ENCODE measurements around the gene TSPAN9. TPM values are rescaled to one million over a fixed set of nuclear protein-coding genes. Genes with fewer than 3 reads are reported as not detected.

TSPAN9 gene
- total RNA-seq, 1 donor from 2014 or later: 20.5 TPM

DNA sequence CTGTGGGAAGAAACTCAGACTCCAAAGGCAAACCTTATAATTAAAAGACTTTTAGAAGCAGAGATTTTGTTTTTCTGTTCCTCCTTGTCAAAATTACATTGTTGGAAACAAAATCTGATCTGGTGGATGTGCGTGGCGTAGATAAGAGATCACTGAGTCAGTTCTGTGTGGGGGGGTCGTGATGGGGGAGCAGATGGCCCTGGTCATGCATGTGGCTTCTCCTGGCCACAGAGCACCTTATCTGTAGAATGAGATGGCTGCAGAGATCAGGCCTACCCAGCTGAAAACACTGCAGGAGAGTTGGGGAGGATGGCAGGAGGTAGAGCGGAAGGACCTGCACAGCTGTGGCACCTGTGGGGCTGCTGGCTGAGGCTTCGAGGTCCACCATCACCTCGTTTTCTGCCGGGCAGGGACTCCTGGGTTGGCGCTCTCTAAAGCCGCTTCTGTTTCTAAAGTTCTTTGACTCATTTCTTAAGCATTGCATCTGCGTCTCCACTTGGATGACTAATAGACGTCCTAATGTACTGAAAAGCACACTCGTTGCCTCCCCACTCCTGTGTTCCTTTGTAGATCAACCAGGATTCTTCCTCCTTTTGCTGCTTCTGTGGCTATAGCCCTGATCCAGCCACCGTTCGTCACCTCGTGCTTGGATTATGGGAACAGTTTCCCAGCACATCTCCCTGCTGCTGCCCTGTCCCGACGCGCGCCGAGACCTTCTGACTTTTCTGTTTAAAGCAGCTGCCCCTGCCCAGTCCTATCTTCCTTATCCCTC, 93.4 kb downstream of the TSPAN9 start:
- DNase-seq (ENCODE audit: low read depth): peak; percentile 64
- no peak overlapping the region for H3K4me3 ChIP-seq (ENCODE audit: low read depth, low read length)
- TF ChIP-seq, protein P1, sequence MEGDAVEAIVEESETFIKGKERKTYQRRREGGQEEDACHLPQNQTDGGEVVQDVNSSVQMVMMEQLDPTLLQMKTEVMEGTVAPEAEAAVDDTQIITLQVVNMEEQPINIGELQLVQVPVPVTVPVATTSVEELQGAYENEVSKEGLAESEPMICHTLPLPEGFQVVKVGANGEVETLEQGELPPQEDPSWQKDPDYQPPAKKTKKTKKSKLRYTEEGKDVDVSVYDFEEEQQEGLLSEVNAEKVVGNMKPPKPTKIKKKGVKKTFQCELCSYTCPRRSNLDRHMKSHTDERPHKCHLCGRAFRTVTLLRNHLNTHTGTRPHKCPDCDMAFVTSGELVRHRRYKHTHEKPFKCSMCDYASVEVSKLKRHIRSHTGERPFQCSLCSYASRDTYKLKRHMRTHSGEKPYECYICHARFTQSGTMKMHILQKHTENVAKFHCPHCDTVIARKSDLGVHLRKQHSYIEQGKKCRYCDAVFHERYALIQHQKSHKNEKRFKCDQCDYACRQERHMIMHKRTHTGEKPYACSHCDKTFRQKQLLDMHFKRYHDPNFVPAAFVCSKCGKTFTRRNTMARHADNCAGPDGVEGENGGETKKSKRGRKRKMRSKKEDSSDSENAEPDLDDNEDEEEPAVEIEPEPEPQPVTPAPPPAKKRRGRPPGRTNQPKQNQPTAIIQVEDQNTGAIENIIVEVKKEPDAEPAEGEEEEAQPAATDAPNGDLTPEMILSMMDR (conservative IDR thresholded peaks at IDR 0.05; ENCODE audit: low read depth, low read length): no peak

DNA sequence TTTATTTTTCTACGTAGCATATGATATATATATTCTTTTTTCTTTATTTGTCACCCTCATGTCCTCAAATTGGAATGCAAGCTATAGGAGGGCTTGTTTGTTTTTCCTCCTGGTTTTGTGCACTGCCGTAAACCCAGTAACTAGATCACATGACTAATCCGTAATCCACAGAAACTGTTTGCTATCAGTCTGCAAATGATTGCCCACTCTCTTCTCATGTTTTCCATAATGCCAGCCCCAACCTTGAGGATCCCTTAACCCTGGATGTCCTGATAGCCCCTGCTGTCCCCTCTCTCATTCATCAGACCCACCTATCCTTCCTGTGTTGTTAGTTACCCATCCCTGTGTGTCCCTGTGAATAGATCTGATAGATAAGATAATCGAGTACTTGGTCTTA, 94.0 kb downstream of the TSPAN9 start:
- H3K4me3 ChIP-seq (ENCODE audit: low read depth, low read length): no peak overlapping the region
- DNase-seq (ENCODE audit: low read depth): no peak
- TF ChIP-seq, protein P1 (conservative IDR thresholded peaks at IDR 0.05; ENCODE audit: low read depth, low read length): no peak

DNA sequence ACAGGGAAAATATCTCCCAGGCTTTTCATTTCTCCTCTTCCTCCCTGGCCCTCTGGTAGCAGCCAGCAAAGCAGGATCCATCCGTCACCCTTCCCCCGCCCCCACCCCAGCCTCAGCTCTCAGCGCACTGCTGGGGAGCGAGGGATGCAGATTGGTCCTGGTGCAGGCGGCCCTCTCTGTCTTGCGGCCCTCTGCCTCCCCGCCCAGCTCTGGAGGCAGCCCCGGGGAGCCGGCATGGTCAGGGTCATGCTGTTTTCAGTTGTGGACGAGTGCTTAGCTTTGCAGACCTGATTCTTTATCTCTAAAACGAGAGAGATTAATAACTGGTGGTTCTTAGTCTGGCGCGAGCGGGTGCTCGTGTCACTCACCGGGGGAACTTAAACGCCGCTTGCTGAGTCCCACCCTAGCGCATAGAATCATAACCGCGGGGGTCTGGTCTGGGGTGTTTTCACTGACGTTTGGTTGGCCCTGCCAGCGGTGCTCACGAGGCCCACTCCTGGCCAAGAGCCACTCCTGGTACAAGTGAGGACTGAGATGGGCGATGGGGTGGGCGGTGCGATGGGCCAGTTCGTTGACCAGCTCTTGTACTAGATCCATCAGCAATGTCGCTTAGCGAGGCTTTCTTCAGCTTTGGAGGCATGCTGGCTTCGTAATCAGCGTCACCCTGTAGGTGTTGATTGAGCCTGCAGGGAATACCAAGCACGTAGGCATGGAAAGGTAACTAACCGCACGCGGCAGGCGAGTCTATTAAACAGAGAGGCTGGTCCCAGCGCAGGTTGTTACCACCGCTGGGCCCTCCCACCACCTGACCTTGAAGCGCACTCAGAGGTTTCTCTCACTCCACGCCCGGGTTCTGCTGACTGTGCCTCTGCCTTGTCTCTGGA, 95.2 kb downstream of the TSPAN9 start:
- no peak overlapping the region for H3K4me3 ChIP-seq (ENCODE audit: low read depth, low read length)
- no peak for DNase-seq (ENCODE audit: low read depth)
- TF ChIP-seq, protein P1 (conservative IDR thresholded peaks at IDR 0.05; ENCODE audit: low read depth, low read length): no peak

DNA sequence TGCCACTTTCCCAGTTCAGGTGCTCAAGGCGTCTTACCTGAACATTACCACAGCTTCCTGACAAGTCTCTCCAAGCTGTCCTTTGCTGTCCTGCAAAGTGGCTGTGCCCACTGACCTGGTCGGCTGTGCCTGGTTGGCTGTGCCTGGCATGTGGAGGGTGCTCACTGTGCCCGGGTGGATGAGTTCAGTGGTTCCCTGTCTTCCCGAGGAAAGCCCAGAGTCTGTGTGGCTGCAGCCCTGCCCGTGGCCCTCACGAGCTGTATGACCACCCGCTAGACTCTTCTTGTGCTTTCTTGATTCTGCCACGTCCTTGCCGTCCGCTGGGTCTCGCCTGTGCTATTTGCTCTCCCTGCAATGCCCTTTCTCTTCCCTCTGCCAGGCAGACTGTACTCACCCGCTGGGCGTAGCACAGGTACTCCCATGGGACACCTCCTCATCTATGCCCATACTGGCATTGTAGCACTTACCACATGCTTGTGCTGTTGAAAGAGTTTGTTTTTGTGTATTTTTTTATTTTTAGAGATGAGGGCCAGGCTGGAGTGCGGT, 95.9 kb downstream of the TSPAN9 start:
- TF ChIP-seq, protein P1 (conservative IDR thresholded peaks at IDR 0.05; ENCODE audit: low read depth, low read length): no peak
- H3K4me3 ChIP-seq (ENCODE audit: low read depth, low read length): no peak overlapping the region
- no peak for DNase-seq (ENCODE audit: low read depth)

DNA sequence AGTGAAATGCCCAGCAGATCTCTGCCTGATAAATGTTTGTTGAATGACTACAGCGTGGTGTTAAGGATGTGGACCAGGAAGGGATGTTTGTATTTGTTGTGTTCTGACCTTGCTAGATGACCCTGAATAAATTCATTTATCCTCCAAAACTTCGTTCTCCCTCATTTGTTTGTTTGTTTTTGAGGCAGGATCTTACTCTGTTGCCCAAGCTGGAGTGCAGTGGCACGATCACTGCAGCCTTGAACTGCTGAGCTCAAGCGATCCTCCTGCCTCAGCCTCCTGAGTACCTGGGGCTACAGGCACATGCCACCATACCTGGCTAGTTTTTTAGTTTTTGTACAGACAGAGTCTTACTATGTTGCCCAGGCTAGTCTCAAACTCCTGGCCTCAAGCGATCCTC, 96.7 kb downstream of the TSPAN9 start:
- TF ChIP-seq, protein P1 (conservative IDR thresholded peaks at IDR 0.05; ENCODE audit: low read depth, low read length): no peak
- DNase-seq (ENCODE audit: low read depth): no peak
- no peak overlapping the region for H3K4me3 ChIP-seq (ENCODE audit: low read depth, low read length)

DNA sequence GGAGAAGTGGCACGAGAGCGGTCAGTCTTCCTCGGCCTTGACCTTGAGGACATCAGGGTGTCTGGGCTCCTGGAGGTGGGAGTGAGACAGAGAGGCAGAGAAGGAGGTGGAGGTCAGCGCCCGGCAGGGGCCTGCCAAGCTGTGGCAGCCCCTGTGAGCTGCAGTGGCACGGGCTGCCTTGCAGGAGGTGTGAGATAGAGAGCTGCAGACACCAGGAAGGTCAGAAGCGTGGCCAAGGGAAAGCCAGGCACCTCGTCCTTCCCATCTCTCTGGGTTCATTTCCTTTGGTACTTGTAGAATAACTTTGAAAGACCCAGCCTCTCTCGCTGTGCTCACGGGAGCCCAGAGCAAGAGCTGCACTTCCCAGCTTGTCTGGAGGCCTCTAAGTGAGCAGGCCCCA, 98.1 kb downstream of the TSPAN9 start:
- TF ChIP-seq, protein P1 (conservative IDR thresholded peaks at IDR 0.05; ENCODE audit: low read depth, low read length): no peak
- no peak overlapping the region for H3K4me3 ChIP-seq (ENCODE audit: low read depth, low read length)
- DNase-seq (ENCODE audit: low read depth): no peak
